ENCODE data around the gene GPR146. TPM values are rescaled to one million over a fixed set of nuclear protein-coding genes. Genes with fewer than 3 reads are reported as not detected.

The GPR146 gene
- total and polyA plus RNA-seq, 2 of the 4 experiments (the other 2 are of a cell fraction) = 2.2 to 3.4 TPM

GRCh38 chr7:1019255-1019785 is 25.0 kb upstream of the GPR146 start:
- Histone ChIP-seq H3K9me3 (ENCODE audit: control insufficient read depth, insufficient read depth, low read length) (peaks cover 3% of the 10 kb centered on the region; the same call in 1 of the 2 replicates), H3K4me3 (ENCODE audit: insufficient read depth, low read depth, low read length) (no peak overlapping the region), H3K27ac (ENCODE audit: insufficient read depth, low read length) (no peak overlapping the region), H3K14ac (replicated peaks; ENCODE audit: low read depth, low read length) (no peak overlapping the region), H4K5ac (ENCODE audit: low read depth, low read length) (no peak overlapping the region), H3K36me3 (ENCODE audit: control insufficient read depth, insufficient read depth, low read length) (peaks cover 24% of the 10 kb centered on the region), H3K4me1 (ENCODE audit: control insufficient read depth, insufficient read depth, low read length) (no peaks in the 10 kb centered on the region), H2BK120ac (ENCODE audit: low read depth, low read length) (no peak overlapping the region), H4K8ac (ENCODE audit: low read depth in 2 of 2, low read length in 2 of 2) (no peak overlapping the region), H3K79me1 (ENCODE audit: low read depth in 1 of 2, low read length in 2 of 2) (peaks cover 11 to 64% of the 10 kb centered on the region in 2 experiments), H3K9me1 (ENCODE audit: insufficient read depth, low read length) (peaks cover 5% of the 10 kb centered on the region; the same call in 1 of the 2 replicates), H2BK15ac (ENCODE audit: low read depth, low read length) (no peak overlapping the region), H3K18ac (ENCODE audit: low read depth, low read length) (no peak overlapping the region), H2AK9ac (replicated peaks; ENCODE audit: low read depth, low read length, poor library complexity) (no peak overlapping the region), H3K9ac (ENCODE audit: low read depth, low read length) (no peak overlapping the region), H2AFZ (replicated peaks; ENCODE audit: low read length, poor library complexity) (no peak overlapping the region), H3K23ac (ENCODE audit: low read depth, low read length) (no peak overlapping the region), H4K20me1 (ENCODE audit: insufficient read depth, low read length) (peaks cover 36% of the 10 kb centered on the region), H3K4ac (ENCODE audit: low read depth, low read length) (no peak overlapping the region), H4K91ac (ENCODE audit: insufficient read depth, low read depth, low read length) (no peak overlapping the region), H3K27me3 (ENCODE audit: control insufficient read depth, insufficient read depth, low read length) (no peaks in the 10 kb centered on the region), H2BK5ac (ENCODE audit: low read depth, low read length, poor library complexity, severe bottlenecking) (no peak overlapping the region), H3K56ac (ENCODE audit: extremely low read depth, insufficient read depth, low read length) (no peak overlapping the region), H2AK5ac (ENCODE audit: low read depth, low read length) (no peak overlapping the region), H2BK20ac (ENCODE audit: low read depth, low read length) (no peak overlapping the region), H3K4me2 (ENCODE audit: low read depth, low read length) (no peak overlapping the region)
- ATAC-seq (ENCODE audit: low read depth) (no peak), DNase-seq (no peak)
- no peak for TF ChIP-seq CHD1 (IDR thresholded peaks at IDR 0.05; ENCODE audit: low read depth, low read length)
- TF ChIP-seq CEBPB (IDR thresholded peaks at IDR 0.05; ENCODE audit: low read depth, low read length) = no peak
- no peak for TF ChIP-seq ELK1 (IDR thresholded peaks at IDR 0.05; ENCODE audit: borderline replicate concordance, low read depth, low read length)
- TF ChIP-seq POLR2A (IDR thresholded peaks at IDR 0.05; ENCODE audit: low read depth, low read length) = no peak
- TF ChIP-seq CTCF (conservative IDR thresholded peaks at IDR 0.05; ENCODE audit: low read depth, low read length) = no peak
- TF ChIP-seq NFE2L2 (IDR thresholded peaks at IDR 0.05; ENCODE audit: low read depth, low read length) = no peak
- no peak for TF ChIP-seq SMC3 (IDR thresholded peaks at IDR 0.05; ENCODE audit: low read depth, low read length)
- no peak for TF ChIP-seq RFX5 (IDR thresholded peaks at IDR 0.05; ENCODE audit: low read depth, low read length)
- no peak for TF ChIP-seq FOS (IDR thresholded peaks at IDR 0.05; ENCODE audit: low read depth, low read length)
- TF ChIP-seq MAZ (IDR thresholded peaks at IDR 0.05; ENCODE audit: borderline replicate concordance, low read depth, low read length) = no peak
- no peak for TF ChIP-seq BHLHE40 (IDR thresholded peaks at IDR 0.05; ENCODE audit: low read depth, low read length)
- TF ChIP-seq USF2 (IDR thresholded peaks at IDR 0.05; ENCODE audit: low read depth, low read length) = no peak
- TF ChIP-seq MAFK (IDR thresholded peaks at IDR 0.05; ENCODE audit: low read depth, low read length) = no peak
- CTCF ChIA-PET = interaction anchor here (1.4 kb wide), 1 partner anchor 47 kb away, joined by 3 read pairs; no protein-coding TSS in a partner anchor
- dilution Hi-C loops (cut with HindIII; ENCODE audit: low sequenced_read_pairs, unreplicated experiment) (no loop called here), intact Hi-C loops (cut with micrococcal nuclease) (no loop called here), in situ Hi-C loops (cut with MboI; ENCODE audit: low sequenced_read_pairs) (no loop called here)
- BruUV-seq (replicated peaks) = no TSS peak
- WGBS, 2 experiments (ENCODE audit: extremely low coverage in 2 of 2, insufficient read length in 1 of 2) = 100% methylated on average over 4 of the region's 14 CpGs; no CpG with 5 or more reads in 1 of the 2 experiments
- POLR2A ChIA-PET (ENCODE audit: unreplicated experiment) = no interaction called here
